Coronary artery (tissue), 2 donors: Measurements from ENCODE around the gene SDCCAG8.

Source experiments
- DNase-seq: peaks from one replicate; pipeline ENCODE4 v3.0.0-alpha.2; 2017; ENCODE audit warnings: low spot score
- H3K27ac ChIP-seq, 2 donors: fragments of 200-600 bp; sonication (generic); one replicate each; pipeline ENCODE4 v1.5.1; 2016 to 2019
- H3K4me3 ChIP-seq: fragments of 200-600 bp; sonication (generic); 2 replicates; pipeline ENCODE4 v1.5.1; 2016; ENCODE audit warnings: mild to moderate bottlenecking, moderate library complexity
- TF ChIP-seq, protein P1 (sequence below): fragments of 200-600 bp; sonication (generic); IDR thresholded peaks from one replicate; pipeline ENCODE4 v1.5.1; 2019; ENCODE audit warnings: antibody characterized with exemption

Gene SDCCAG8

DNA sequence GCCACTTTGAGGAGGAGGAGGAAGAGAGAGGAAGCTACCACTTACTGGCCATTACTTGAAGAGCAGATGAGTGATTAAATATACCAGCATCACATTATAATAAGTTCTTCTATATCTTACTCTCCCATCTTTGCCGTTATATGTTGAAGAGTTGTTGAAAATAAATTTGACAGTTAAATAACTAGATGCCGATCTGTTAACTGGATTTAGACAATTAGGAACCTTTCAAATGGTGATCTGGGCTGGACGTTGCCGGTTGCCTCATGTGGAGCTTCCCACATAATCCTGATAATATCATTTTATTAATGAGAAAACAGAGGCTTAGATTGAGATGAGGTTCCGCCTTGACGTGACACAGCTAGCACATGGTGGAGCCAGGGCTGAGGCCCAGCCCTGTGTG, 147.0 kb downstream of the SDCCAG8 start:
- TF ChIP-seq, protein P1, sequence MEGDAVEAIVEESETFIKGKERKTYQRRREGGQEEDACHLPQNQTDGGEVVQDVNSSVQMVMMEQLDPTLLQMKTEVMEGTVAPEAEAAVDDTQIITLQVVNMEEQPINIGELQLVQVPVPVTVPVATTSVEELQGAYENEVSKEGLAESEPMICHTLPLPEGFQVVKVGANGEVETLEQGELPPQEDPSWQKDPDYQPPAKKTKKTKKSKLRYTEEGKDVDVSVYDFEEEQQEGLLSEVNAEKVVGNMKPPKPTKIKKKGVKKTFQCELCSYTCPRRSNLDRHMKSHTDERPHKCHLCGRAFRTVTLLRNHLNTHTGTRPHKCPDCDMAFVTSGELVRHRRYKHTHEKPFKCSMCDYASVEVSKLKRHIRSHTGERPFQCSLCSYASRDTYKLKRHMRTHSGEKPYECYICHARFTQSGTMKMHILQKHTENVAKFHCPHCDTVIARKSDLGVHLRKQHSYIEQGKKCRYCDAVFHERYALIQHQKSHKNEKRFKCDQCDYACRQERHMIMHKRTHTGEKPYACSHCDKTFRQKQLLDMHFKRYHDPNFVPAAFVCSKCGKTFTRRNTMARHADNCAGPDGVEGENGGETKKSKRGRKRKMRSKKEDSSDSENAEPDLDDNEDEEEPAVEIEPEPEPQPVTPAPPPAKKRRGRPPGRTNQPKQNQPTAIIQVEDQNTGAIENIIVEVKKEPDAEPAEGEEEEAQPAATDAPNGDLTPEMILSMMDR, result no peak
- Histone ChIP-seq H3K4me3 (no peak overlapping the region), H3K27ac (no peak overlapping the region)
- DNase-seq, result no peak

DNA sequence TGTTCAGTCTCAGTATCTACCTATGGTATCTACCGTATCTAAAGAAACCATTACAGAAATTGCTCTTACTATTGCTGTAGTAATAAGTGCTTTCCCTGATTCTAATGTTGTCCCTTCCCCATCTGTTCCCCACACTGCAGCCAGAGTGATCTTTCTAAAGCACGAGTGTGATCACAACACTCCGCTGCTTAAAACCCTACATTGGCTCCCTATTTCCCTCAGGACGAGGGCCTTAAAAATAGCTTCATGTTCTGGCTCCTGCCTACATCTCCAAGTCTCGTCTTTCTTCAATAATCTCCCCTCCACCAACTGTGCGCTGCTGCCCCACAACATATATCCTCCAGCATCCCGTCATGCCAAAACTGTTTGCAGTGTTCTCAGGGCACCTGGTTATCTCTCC, 150.6 kb downstream of the SDCCAG8 start:
- TF ChIP-seq, protein P1, result no peak
- no peak overlapping the region for H3K4me3 ChIP-seq
- H3K27ac ChIP-seq, result no peak overlapping the region
- no peak for DNase-seq

DNA sequence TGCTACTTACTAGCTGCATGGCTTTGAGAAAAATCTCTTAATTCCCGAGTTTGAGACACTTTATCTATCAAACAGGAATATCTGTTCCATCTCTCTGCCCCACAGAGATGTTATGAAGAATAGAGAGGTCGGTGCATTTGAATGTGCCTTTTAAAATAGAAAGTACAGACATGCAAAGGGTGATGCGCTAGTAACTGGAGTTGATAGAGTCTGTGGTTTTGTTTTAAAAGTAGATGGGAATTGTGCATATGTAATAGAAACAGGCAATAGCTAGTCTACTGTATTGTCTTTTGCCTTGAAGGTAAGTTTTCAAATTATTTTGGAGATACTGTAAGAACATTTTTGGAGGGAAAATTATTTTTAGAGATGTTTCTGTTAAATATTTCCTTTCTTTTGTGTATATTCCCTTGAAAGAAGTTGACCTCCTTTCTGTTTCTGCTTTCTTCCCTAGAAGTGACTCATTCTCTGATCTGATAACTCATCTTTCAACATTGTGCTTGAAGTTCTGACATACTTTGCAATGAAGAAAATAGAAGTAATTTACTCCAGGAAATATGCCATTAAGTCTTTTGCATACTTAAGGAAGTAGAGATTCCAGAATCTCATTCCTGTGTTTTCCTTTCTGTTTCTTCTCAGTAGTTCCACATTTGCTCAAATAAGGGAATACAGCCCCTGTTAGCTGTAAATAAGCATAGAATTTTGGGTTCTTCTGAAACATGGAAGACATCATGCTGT, 151.6 kb downstream of the SDCCAG8 start:
- DNase-seq, result no peak
- H3K27ac ChIP-seq, result no peak overlapping the region
- no peak overlapping the region for H3K4me3 ChIP-seq
- TF ChIP-seq, protein P1, result no peak

DNA sequence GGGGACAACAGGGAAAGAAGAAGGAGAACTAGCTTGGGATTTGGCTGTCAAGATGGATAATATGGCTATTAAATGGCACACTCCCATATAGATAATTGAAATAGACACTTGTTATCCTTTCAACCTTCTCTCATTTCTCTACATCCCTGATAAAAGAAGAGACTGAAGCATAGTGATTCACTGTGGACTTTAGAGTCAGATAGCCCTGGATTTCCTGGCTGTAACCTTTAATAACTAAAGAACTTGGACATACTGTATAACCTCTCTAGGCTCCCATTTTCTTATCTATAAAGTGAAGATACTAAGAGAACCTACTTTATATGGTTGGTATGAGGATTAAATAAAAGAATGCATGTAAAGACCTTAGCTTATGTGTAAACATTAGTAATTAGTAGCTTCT, 152.6 kb downstream of the SDCCAG8 start:
- Histone ChIP-seq H3K4me3 (no peak overlapping the region), H3K27ac (no peak overlapping the region)
- no peak for DNase-seq
- TF ChIP-seq, protein P1, result no peak

DNA sequence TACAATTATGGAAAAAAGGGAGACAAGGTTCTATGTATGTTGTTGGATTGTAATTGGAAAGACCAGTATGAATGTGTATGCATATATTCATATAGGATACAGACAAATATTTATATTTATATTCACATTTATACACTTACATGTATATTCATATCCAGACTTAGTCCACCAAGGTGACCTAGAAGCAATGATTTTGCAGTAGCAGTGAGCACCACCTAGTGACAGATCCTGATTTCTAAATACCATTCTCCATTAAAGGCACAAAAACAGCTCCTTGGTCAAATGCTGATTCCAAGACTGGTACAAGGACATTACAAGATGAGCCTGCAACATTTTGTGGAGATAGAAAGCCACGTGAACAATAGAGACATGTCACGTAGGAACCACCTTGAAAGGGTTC, 153.4 kb downstream of the SDCCAG8 start:
- no peak for DNase-seq
- H3K4me3 ChIP-seq, result no peak overlapping the region
- no peak overlapping the region for H3K27ac ChIP-seq
- TF ChIP-seq, protein P1, result no peak

DNA sequence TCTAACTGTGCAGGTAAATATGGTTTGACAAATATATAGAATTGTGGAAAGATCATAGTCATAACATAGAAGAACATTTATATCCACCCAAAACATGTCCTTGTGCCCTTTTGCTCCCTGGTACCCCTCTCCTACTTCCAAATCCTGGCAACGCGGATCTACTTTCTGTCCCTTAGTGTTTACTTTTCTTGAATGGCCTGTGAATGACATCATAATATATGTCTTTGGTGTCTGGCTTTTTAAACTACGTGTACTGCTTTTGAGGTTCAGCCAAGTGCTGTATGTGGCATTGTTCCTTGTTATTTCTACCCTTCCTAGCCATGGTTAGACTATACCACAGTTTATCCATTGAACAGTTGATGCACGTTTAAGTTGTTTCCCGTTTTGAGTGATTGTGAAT, 155.6 kb downstream of the SDCCAG8 start:
- TF ChIP-seq, protein P1, result no peak
- Histone ChIP-seq H3K4me3 (no peak overlapping the region), H3K27ac (no peak overlapping the region)
- DNase-seq, result no peak

DNA sequence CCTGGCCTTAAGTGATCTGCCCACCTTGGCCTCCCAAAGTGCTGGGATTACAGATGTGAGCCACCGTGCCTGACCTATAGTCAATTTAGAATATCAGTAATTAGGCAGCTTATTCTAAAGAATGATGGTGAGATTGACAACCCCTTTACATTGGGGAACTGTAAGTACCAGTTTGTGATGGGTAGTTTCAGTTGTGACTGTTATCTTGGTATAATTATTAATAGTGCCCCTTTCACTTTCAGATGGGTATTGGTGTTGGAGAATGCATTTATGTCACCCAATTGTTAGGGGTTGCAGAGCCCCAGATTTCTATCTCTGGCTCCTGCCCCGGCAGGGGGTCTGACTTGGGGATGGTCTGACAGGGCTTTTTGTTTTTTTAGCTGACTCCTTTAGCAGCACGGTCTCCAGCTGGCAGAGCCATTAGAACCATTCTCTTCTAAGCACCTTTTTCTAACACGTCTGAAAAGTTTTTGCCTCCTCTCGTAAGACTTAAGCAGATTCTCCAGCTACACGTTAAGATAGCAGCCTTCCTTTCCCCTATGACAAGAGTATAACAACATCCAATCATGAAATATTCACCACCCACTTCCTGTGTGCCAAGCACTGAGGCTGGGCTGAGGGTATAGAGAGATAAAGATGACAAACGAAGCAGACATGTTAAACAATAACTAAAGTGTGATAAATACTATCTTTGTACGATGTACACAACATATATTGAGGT, 157.8 kb downstream of the SDCCAG8 start:
- no peak for DNase-seq

More for the DNA sequence above, 157.8 kb downstream of the SDCCAG8 start:
- H3K27ac ChIP-seq, result no peak overlapping the region
- no peak overlapping the region for H3K4me3 ChIP-seq
- TF ChIP-seq, protein P1, result no peak
